GM23338 (cell line): ENCODE measurements around the gene MYOF. TPM values are rescaled to one million over a fixed set of nuclear protein-coding genes. Genes with fewer than 3 reads are reported as not detected.

Source experiments
- ATAC-seq: fragments of 200-7000 bp; cut with Tn5 transposase; 3 replicates; pipeline ENCODE4 v1.9.1; 2020
- DNase-seq: peaks from one replicate; pipeline ENCODE4 v3.0.0-alpha.2; 2015; ENCODE audit warnings: low spot score
- H2AFZ ChIP-seq: fragments of 200-600 bp; sonication (generic); 2 replicates; pipeline ENCODE4 v1.8.0; 2016; ENCODE audit warnings: antibody characterized with exemption, mild to moderate bottlenecking, moderate library complexity
- H3F3A ChIP-seq: fragments of 200-600 bp; sonication (generic); replicated peaks from 2 replicates; pipeline ENCODE4 v1.8.0; 2017; ENCODE audit warnings: antibody characterized with exemption, mixed run types, low read depth
- H3K27ac ChIP-seq: fragments of 200-600 bp; sonication (generic); 2 replicates; pipeline ENCODE4 v1.6.1; 2016; ENCODE audit warnings: low read depth
- H3K27me3 ChIP-seq: fragments of 200-600 bp; sonication (generic); 2 replicates; pipeline ENCODE4 v1.8.0; 2016; ENCODE audit warnings: mild to moderate bottlenecking, mixed run types, moderate library complexity; ENCODE audit not compliant: insufficient read depth
- H3K36me3 ChIP-seq: fragments of 200-600 bp; sonication (generic); 2 replicates; pipeline ENCODE4 v1.8.0; 2016; ENCODE audit warnings: mild to moderate bottlenecking; ENCODE audit not compliant: insufficient read depth
- H3K4me1 ChIP-seq: fragments of 200-600 bp; sonication (generic); 2 replicates; pipeline ENCODE4 v1.8.0; 2016; ENCODE audit warnings: mild to moderate bottlenecking, moderate library complexity; ENCODE audit not compliant: insufficient read depth
- H3K4me2 ChIP-seq: fragments of 200-600 bp; sonication (generic); 2 replicates; pipeline ENCODE4 v1.7.1; 2017; ENCODE audit warnings: mixed run types
- H3K4me3 ChIP-seq: fragments of 200-600 bp; sonication (generic); 2 replicates; pipeline ENCODE4 v1.6.1; 2016; ENCODE audit warnings: mixed run types
- H3K79me2 ChIP-seq: fragments of 200-600 bp; sonication (generic); replicated peaks from 2 replicates; pipeline ENCODE4 v1.8.0; 2017; ENCODE audit warnings: mild to moderate bottlenecking; ENCODE audit not compliant: insufficient read depth
- H3K9me2 ChIP-seq: fragments of 200-600 bp; sonication (generic); 2 replicates; pipeline ENCODE4 v1.8.0; 2017; ENCODE audit not compliant: insufficient read depth
- H4K20me1 ChIP-seq: fragments of 200-600 bp; sonication (generic); replicated peaks from 2 replicates; pipeline ENCODE4 v1.8.0; 2017; ENCODE audit warnings: mild to moderate bottlenecking; ENCODE audit not compliant: insufficient read depth
- H3K27ac Mint-ChIP-seq: 2 replicates; pipeline ENCODE4 v1.8.0; 2020; ENCODE audit warnings: inconsistent platforms, mild to moderate bottlenecking, moderate library complexity, mixed read lengths
- H3K27me3 Mint-ChIP-seq: 3 replicates; pipeline ENCODE4 v1.8.0; 2022; ENCODE audit warnings: low read depth, mild to moderate bottlenecking, moderate library complexity, mixed read lengths, inconsistent platforms; ENCODE audit not compliant: insufficient read depth, poor library complexity
- H3K36me3 Mint-ChIP-seq: 3 replicates; pipeline ENCODE4 v1.8.0; 2021; ENCODE audit warnings: low read depth, mild to moderate bottlenecking, inconsistent platforms, moderate library complexity, mixed read lengths
- H3K4me1 Mint-ChIP-seq: 3 replicates; pipeline ENCODE4 v1.8.0; 2020; ENCODE audit warnings: mild to moderate bottlenecking, inconsistent platforms, mixed read lengths
- H3K4me3 Mint-ChIP-seq: 3 replicates; pipeline ENCODE4 v1.8.0; 2021; ENCODE audit warnings: moderate library complexity, mild to moderate bottlenecking, inconsistent platforms, mixed read lengths
- H3K9me3 Mint-ChIP-seq: 3 replicates; pipeline ENCODE4 v1.8.0; 2020; ENCODE audit warnings: moderate library complexity, mild to moderate bottlenecking, inconsistent platforms, mixed read lengths
- CTCF ChIP-seq, 2 experiments: fragments of 200-600 bp in 1 of 2; sonication (generic) in 1 of 2; conservative IDR thresholded peaks; 2 replicates each; pipeline versions ENCODE4 v1.5.1 to v1.6.1; 2016 to 2017; ENCODE audit warnings: antibody characterized with exemption in 2 of 2, low read depth in 2 of 2, mild to moderate bottlenecking in 2 of 2, moderate library complexity in 1 of 2
- ETS1 ChIP-seq: IDR thresholded peaks from 2 replicates; pipeline ENCODE4 v1.6.1; 2016; ENCODE audit warnings: antibody characterized with exemption
- EZH2 ChIP-seq: fragments of 200-600 bp; sonication (generic); IDR thresholded peaks from one replicate; pipeline ENCODE4 v1.8.0; 2017; ENCODE audit warnings: antibody characterized with exemption, mild to moderate bottlenecking, low read depth; ENCODE audit not compliant: unreplicated experiment
- REST ChIP-seq: IDR thresholded peaks from one replicate; pipeline ENCODE4 v1.6.1; 2018; ENCODE audit warnings: antibody characterized with exemption; ENCODE audit not compliant: unreplicated experiment
- ZNF114 ChIP-seq: fragments of 250-450 bp; sonication (Bioruptor Pico); IDR thresholded peaks from 2 replicates; pipeline ENCODE4 v1.5.0; 2020; ENCODE audit warnings: mild to moderate bottlenecking, moderate library complexity
- ZNF331 ChIP-seq: fragments of 250-450 bp; sonication (Bioruptor Pico); IDR thresholded peaks from 2 replicates; pipeline ENCODE4 v1.5.0; 2020; ENCODE audit warnings: low read depth, mild to moderate bottlenecking, moderate library complexity
- ZNF462 ChIP-seq: fragments of 250-450 bp; sonication (Bioruptor Pico); IDR thresholded peaks from 2 replicates; pipeline ENCODE4 v1.5.0; 2020; ENCODE audit warnings: mild to moderate bottlenecking, moderate library complexity
- polyA plus RNA-seq: library from polyadenylated mRNA; unstranded; fragments of >200 nt; fragmentation: Nextera tagmentation; extraction: Ambion mirVana; gene quantifications from 2 replicates; pipeline ENCODE4 v1.2.1, GENCODE V29; 2016
- total RNA-seq: library from RNA; depleted of rRNA; stranded (reverse); fragments of >200 nt; shearing (Covaris generic); gene quantifications from 2 replicates; pipeline ENCODE4 v1.2.3, GENCODE V29; 2014

Gene MYOF
- total and polyA plus RNA-seq, 2 experiments from 2014 or later: 0.82 to 1.4 TPM

- TF ChIP-seq ZNF462 (CRISPR knock-in tag): no peak
- no peak for TF ChIP-seq EZH2
- no peak for TF ChIP-seq REST
- TF ChIP-seq ETS1: no peak
These were observed 177.0 kb downstream of the MYOF start (continued) for GRCh38 chr10:93305122-93305521.

- no peaks in the 10 kb centered on the region for H3K27me3 ChIP-seq
- no peaks in the 10 kb centered on the region; the same call in 2 of the 3 replicates for H3K9me3 Mint-ChIP-seq
- TF ChIP-seq ETS1 (no peak), EZH2 (no peak), ZNF331 (CRISPR knock-in tag) (no peak), CTCF (conservative IDR thresholded peaks at IDR 0.05; ENCODE audit: low read depth in 2 of 2) (no peak), ZNF114 (CRISPR knock-in tag) (no peak)
- no peak overlapping the region for H3K27ac Mint-ChIP-seq
- H4K20me1 ChIP-seq: no peaks in the 10 kb centered on the region
- peaks cover 15% of the 10 kb centered on the region for H3K4me1 Mint-ChIP-seq
- no peaks in the 10 kb centered on the region for H3F3A ChIP-seq
- peaks cover 7% of the 10 kb centered on the region for H3K27me3 Mint-ChIP-seq
- H3K36me3 Mint-ChIP-seq: no peaks in the 10 kb centered on the region
- no peak overlapping the region for H3K4me3 ChIP-seq
- H3K4me3 Mint-ChIP-seq: no peak overlapping the region
- 0 out of 2 replicates have a peak overlapping the region, but pooled peaks have one; percentile 46 for H3K27ac ChIP-seq
- H3K4me1 ChIP-seq: peaks cover 16% of the 10 kb centered on the region
- no peak overlapping the region for H3K4me2 ChIP-seq
- ATAC-seq (no peak), DNase-seq (no peak)
- no peaks in the 10 kb centered on the region; the same call in 1 of the 2 replicates for H3K79me2 ChIP-seq
- H2AFZ ChIP-seq: no peak overlapping the region
- H3K9me2 ChIP-seq: no peaks in the 10 kb centered on the region
- H3K36me3 ChIP-seq: no peaks in the 10 kb centered on the region
These were observed 181.2 kb downstream of the MYOF start for GRCh38 chr10:93300981-93301380.
